T-helper 22 cell (primary cell): Measurements from ENCODE around the gene CLEC11A.

Source experiments
- DNase-seq: peaks from one replicate; pipeline ENCODE4 v3.0.0-alpha.2; 2020; ENCODE audit warnings: low read depth

CLEC11A gene, protein sequence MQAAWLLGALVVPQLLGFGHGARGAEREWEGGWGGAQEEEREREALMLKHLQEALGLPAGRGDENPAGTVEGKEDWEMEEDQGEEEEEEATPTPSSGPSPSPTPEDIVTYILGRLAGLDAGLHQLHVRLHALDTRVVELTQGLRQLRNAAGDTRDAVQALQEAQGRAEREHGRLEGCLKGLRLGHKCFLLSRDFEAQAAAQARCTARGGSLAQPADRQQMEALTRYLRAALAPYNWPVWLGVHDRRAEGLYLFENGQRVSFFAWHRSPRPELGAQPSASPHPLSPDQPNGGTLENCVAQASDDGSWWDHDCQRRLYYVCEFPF

DNA sequence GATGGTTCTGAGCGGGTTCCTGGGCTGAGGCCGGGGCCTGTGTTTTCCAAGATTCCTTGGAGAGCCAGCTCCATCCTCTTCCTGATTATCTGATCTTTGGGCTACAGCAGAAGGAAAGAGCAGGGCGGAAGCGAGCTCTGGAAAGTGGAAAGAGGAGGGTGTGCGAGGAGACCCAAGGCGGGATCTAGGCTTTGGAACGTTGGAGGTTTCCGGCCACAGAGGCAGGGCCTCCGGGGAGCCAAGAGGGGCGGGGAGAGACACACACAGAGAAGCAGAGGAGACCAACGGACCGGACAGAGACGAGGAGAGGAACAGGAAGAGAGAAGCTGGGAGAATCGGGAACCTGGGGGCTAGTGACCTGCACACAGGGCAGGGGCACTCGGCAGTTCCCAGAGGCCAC is at the start of gene CLEC11A:
Gene CLEC11A (plus strand): TSS at position 296 of the 400 bp plus-strand sequence. CDS start 162 bp downstream, outside the sequence.
- DNase-seq: no peak

DNA sequence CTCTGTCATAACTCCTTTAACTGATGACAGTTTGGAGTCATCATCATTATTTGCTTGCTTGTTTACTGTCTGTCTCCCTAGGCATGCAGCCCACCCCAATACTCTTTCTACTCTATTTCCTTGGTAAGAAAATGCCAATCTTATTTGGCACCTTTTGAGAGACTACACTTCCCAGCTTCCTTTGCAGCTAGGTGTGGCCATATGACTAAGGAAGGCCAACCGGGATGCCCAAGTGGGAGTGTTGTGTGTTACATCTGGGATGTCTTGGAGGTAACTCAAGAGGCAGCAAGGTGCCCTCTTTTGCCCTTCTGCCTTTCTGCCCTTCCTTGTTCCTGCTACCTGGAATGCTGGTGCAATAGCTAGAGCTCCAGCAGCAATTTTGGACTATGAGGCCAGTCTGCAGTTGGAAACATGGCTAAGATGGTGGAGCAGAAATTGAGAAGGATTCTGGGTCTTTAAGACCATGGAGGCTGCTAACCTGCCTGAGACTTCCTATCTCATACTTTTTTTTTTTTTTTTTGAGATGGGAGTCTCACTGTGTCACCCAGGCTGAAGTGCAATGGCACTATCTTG is 46.5 kb upstream of the CLEC11A start:
- DNase-seq: no peak

GRCh38 chr19:50677636-50678035 is 45.5 kb upstream of the CLEC11A start:
- DNase-seq: no peak

DNA sequence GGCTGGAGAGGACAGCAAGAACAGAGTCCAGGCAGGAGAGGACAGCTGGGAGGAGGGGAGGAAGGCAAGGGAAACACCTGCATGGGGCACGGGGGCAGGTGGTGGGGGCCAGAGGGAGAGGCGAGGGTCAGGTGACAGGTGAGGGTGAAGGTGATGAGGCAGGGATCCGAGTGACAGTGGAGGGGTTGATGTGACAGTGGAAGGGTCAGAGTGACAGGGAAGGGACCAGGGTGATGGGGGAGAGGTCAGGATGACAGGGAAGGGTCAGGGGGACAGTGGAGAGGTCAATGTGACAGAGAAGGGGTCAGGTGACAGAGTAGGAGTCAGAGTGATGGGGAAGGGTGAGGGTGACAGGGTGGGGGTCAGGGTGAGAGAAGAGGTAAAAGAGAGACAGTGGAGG is 44.8 kb upstream of the CLEC11A start:
- DNase-seq: no peak

DNA sequence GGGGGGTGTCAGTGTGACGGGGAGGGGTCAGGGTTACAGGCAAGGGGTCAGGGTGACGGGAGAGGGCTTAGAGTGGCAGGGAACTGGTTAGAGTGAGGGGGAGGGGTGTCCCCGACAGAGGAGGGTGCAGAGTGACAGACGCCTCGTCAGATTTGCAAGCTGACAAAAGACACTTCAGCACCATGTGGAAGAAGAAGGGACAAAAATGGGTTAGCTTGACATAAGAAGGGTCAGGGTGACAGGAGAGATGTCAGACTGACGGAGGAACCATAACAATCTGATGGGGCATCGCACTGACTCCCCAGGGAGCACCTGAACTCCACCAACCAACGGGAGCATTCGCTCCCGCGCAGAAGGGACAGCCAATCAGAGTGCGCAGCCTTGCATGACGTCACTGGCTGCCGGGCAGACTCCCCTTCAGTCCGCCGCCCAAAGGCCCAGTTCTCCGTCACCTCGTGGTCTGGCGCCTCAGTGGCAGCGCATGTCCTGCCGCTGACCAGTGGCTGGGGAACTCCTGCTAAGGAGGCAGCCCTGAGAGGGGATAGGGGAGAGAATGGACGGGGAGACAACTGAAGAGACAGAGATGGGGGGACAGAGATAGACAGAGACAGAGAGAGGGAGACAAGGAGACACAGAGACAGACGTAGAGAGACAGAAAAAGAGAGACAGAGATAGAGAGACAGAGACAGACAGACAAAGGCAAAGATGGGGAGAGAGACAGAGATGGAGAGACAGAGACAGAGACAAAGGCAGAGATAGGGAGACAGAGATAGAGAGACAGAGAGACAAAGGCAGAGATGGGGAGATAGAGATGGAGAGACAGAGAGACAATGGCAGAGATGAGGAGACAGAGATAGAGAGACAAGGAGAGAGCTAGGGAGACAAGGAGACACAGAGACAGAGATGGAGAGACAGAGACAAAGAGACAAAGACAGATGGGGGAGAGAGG is 43.7 kb upstream of the CLEC11A start:
- DNase-seq: peak; percentile 46

GRCh38 chr19:50686310-50687032 is 36.7 kb upstream of the CLEC11A start:
- no peak for DNase-seq

DNA sequence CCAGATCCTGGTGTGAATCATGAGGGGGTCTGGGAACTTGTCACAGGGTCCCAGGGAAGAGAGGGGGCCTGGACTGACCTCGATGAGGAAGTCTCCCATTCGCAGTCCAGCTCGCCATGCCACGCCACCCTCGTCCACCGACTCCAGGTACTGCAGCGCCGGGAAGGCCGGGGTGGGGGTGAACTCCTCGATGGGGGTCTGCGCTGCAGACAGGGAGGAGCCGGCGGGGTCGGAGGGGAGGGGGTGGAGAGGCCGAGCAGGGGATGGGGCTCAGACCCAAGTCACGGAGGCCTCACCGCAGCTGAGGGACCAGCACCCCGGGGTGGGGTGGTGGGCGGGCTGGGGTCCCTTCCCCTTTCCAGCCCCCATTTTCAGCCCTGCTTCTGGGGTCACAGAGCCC is 34.4 kb upstream of the CLEC11A start:
- DNase-seq: no peak

- DNase-seq: no peak
Measured at GRCh38 chr19:50690439-50690838, 32.7 kb upstream of the CLEC11A start.

DNA sequence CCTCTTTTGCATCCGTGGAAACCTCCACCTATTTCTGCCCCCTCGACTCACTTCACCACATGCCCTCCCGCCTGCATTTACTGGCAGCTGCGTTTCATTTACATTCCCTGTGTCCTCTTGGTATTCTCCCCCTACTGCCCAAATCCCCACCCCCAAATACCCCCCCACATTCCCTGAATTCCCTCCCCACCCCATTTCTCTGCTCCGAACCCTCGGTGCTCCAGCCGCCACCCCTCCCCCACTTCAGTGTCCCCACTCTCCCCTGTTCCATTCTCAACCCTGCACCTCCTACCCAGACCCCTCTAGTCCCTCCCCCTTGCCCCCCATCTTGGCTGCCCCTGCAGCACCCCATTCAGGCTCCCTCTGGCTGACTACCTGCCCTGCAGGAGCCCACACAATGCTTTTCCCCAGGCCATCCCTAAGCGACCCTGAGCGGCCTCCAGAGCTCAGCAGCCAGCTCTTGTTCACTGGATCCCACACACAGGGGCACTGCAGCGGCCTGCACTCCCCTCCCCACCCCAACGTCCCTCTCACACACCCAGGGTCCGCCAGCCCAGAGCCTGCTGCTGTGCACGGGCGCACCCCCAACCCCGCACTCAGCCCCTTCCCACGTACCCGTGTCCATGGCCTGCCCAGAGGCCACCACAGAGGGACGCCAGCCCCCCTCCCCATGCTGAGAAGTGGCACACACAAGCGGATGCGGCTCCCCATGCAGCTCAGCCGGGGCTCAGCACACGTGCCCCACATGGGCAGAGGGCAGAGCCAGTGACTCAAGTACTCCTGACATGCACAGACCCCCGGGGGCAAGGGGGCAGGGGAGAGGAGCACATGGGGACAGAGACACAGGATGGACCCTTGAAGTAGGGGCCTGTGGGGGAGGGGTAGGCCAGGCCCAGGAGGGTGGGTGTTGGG is 29.8 kb upstream of the CLEC11A start:
- no peak for DNase-seq

- DNase-seq: no peak
Measured at GRCh38 chr19:50694815-50695145, 28.4 kb upstream of the CLEC11A start.

DNA sequence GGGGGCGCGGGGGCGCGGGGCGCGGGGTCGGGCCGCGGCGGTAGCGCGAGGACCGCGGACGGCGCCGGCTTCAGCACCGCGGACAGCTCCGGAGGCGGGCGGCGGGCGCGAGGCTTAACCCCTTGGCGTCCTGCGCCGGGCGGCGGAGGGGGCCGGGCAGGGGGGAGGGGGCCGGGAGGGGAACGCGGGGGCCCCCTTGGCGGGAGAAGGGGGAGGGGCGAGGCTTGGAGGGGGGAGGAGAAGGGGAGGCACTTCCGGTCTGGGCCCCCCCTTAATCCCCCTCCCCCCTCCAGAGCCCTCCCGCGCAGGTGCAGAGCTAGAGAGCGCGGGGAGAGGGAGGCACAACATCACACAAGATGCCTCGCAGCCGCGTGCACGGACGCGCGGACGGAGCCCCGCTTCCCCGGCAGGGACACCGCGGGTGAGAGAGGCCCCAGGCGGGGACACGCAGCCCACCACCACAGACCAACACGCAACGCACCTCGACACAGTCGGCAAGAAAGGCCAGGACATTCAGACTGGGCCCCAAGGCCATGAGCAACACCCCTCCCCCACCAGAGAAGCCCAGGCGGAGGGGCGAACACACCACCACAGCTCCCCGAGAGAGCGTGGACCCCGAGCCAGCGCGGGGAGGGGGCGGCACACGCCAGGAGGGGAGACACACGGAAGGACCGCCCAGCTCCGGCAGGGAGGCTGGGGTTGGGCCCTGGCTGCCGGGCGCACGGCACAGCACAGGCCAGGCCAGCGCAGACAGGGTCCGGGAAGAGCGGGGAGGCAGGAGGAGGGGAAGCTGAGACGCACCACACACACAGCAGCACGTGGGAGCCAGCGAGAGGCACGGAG is 27.7 kb upstream of the CLEC11A start:
- no peak for DNase-seq

GRCh38 chr19:50696094-50696483 is 27.1 kb upstream of the CLEC11A start:
- DNase-seq: no peak

GRCh38 chr19:50697414-50698124 is 25.6 kb upstream of the CLEC11A start:
- DNase-seq: no peak

DNA sequence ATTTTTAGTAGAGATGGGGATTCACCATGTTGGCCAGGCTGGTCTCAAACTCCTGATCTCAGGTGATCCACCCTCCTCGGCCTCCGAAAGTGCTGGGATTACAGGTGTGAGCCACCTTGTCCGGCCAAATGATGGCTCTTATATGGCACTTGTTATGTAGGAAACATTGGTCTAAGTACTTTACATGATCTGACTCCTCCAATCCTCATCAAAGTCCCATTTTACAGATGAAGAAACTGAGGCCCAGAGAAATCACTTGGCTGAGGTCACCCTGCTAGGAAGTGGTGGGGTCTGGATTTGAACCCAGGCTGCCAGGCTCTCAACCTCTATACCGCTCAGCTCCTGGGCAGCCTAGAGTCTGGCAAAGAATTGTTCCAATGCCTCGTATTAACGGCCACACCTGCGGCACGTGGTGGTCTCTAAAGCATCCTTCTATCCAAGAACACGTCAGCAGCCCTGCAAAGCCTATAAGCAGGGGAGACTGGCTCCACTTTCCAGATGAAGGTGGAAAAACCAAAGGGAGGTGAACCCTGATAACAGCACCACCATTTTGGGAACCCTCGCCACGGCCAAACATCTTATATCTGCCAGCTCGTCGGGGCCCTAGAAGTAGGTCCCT is 21.7 kb upstream of the CLEC11A start:
- no peak for DNase-seq

DNA sequence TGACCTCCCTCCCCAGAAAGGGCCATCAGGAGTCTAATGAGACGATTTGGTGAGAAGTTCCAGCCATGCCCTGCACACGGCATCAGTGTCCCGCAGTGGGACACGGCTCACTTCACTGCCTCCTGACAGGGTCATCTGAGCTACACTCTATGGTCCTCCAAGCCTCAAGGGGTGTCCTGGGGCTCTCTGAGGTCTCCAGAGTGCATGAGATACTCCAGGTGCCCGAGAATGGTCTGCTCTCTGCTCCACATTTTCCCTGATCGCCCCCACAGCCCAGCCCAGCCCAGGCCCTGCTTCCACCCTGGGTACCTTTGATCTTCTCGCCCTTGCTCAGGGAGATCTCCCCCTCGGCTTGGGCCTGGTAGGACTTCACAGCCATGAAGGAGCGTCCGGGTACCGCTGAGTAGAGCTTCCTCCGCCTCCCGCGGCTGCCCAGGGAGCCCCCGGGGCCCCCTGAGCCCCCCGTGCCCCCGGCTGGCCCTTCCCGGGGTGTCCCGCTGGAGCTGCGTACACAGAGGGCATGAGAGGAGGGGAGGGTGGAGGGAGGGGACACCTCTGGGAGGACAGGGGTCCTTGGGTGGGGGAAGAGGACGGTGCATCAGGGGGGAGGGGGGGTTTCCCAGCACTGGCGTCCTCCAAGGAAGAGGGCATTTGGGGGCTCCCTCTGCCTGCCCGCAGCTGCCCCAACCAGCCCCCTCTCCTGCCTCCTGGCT is 20.9 kb upstream of the CLEC11A start:
- no peak for DNase-seq

- DNase-seq: no peak
Measured at GRCh38 chr19:50702871-50703829, 20.0 kb upstream of the CLEC11A start.
